Measurements from ENCODE around the gene KIF1C.

Gene KIF1C

GRCh38 chr17:5002121-5002788 is 4.5 kb downstream of the KIF1C start:
- no peak for TF ChIP-seq CTCF (conservative IDR thresholded peaks at IDR 0.05; ENCODE audit: low read length)
- DNase-seq (ENCODE audit: low read depth) = no peak

GRCh38 chr17:5003214-5003867 is 5.6 kb downstream of the KIF1C start:
- TF ChIP-seq CTCF (conservative IDR thresholded peaks at IDR 0.05; ENCODE audit: low read length) = no peak

More at GRCh38 chr17:5002121-5002788, 4.5 kb downstream of the KIF1C start:
- H3K4me3 ChIP-seq (ENCODE audit: low read length) = no peak overlapping the region

GRCh38 chr17:5011928-5012327 is 14.2 kb downstream of the KIF1C start:
- no peak overlapping the region for H3K4me3 ChIP-seq (ENCODE audit: low read length)
- no peak for TF ChIP-seq CTCF (conservative IDR thresholded peaks at IDR 0.05; ENCODE audit: low read length)
- no peak for DNase-seq (ENCODE audit: low read depth)

More at GRCh38 chr17:5003214-5003867, 5.6 kb downstream of the KIF1C start:
- no peak overlapping the region for H3K4me3 ChIP-seq (ENCODE audit: low read length)
- no peak for DNase-seq (ENCODE audit: low read depth)

GRCh38 chr17:5014357-5014756 is 16.6 kb downstream of the KIF1C start:
- no peak for TF ChIP-seq CTCF (conservative IDR thresholded peaks at IDR 0.05; ENCODE audit: low read length)
- H3K4me3 ChIP-seq (ENCODE audit: low read length) = no peak overlapping the region
- no peak for DNase-seq (ENCODE audit: low read depth)

GRCh38 chr17:5019475-5019956 is 21.8 kb downstream of the KIF1C start:
- no peak overlapping the region for H3K4me3 ChIP-seq (ENCODE audit: low read length)
- no peak for DNase-seq (ENCODE audit: low read depth)
- no peak for TF ChIP-seq CTCF (conservative IDR thresholded peaks at IDR 0.05; ENCODE audit: low read length)

- H3K4me3 ChIP-seq (ENCODE audit: low read length) = no peak overlapping the region
- no peak for DNase-seq (ENCODE audit: low read depth)
- TF ChIP-seq CTCF (conservative IDR thresholded peaks at IDR 0.05; ENCODE audit: low read length) = no peak
Measured at GRCh38 chr17:5020502-5021023, 22.8 kb downstream of the KIF1C start.
